HL-60/S4 treated with retinoic acid at 250 ng/mL for 4 days and 3 days (cell line): ENCODE measurements around the gene ZNF213.

ENCODE experiments used
- in situ Hi-C: fragments of 300-500 bp; cut with MboI; formaldehyde crosslinking; loops from 2 replicates; pipeline ENCODE4 v1.7.0; 2022; ENCODE audit warnings: low sequenced_read_pairs

Gene ZNF213

GRCh38 chr16:3147757-3148104 lies 12.9 kb downstream of the ZNF213 start:
- in situ Hi-C loops, result no loop called here

- in situ Hi-C loops, result no loop called here
Measured at GRCh38 chr16:3148256-3149192, 13.7 kb downstream of the ZNF213 start.

- in situ Hi-C loops, result no loop called here
Measured at GRCh38 chr16:3149193-3149530, 14.3 kb downstream of the ZNF213 start.

GRCh38 chr16:3149630-3150345 lies 15.0 kb downstream of the ZNF213 start:
- in situ Hi-C loops, result no loop called here

GRCh38 chr16:3150346-3151218 lies 15.8 kb downstream of the ZNF213 start:
- in situ Hi-C loops, result no loop called here

- in situ Hi-C loops, result no loop called here
Measured at GRCh38 chr16:3152027-3152276, 17.1 kb downstream of the ZNF213 start.

- in situ Hi-C loops, result no loop called here
Measured at GRCh38 chr16:3152277-3152990, 17.6 kb downstream of the ZNF213 start.

- in situ Hi-C loops, result no loop called here
Measured at GRCh38 chr16:3152991-3153368, 18.2 kb downstream of the ZNF213 start.

- in situ Hi-C loops, result no loop called here
Measured at GRCh38 chr16:3155181-3155580, 20.4 kb downstream of the ZNF213 start.

GRCh38 chr16:3155972-3156371 lies 21.1 kb downstream of the ZNF213 start:
- in situ Hi-C loops, result no loop called here

- in situ Hi-C loops, result no loop called here
Measured at GRCh38 chr16:3157229-3158025, 22.6 kb downstream of the ZNF213 start.

GRCh38 chr16:3158026-3158509 lies 23.2 kb downstream of the ZNF213 start:
- in situ Hi-C loops, result no loop called here

- in situ Hi-C loops, result no loop called here
Measured at GRCh38 chr16:3158510-3159314, 23.9 kb downstream of the ZNF213 start.

- in situ Hi-C loops, result no loop called here
Measured at GRCh38 chr16:3161235-3162018, 26.6 kb downstream of the ZNF213 start.

- in situ Hi-C loops, result no loop called here
Measured at GRCh38 chr16:3164121-3164991, 29.5 kb downstream of the ZNF213 start.

- in situ Hi-C loops, result no loop called here
Measured at GRCh38 chr16:3165111-3165822, 30.4 kb downstream of the ZNF213 start.

- in situ Hi-C loops, result no loop called here
Measured at GRCh38 chr16:3166505-3166886, 31.7 kb downstream of the ZNF213 start.
